Sigmoid colon (tissue), 7 donors: ENCODE data around the gene PKHD1. TPM values are rescaled to one million over a fixed set of nuclear protein-coding genes. Genes with fewer than 3 reads are reported as not detected.

ENCODE experiments used
- DNase-seq: peaks from one replicate; pipeline ENCODE4 v3.0.0-alpha.2; 2019
- H3K27ac ChIP-seq, 4 donors: fragments of 200-600 bp; sonication (generic); one replicate each; pipeline ENCODE4 v1.5.1; 2016 to 2019; ENCODE audit warnings: mild to moderate bottlenecking in 1 of 4
- H3K27me3 ChIP-seq, 3 donors: fragments of 200-600 bp; sonication (generic); one replicate each; pipeline ENCODE4 v1.5.1; 2019; ENCODE audit warnings: mild to moderate bottlenecking in 1 of 3
- H3K36me3 ChIP-seq, 4 donors: fragments of 200-600 bp; sonication (generic); one replicate each; pipeline ENCODE4 v1.5.1; 2016 to 2019
- H3K4me1 ChIP-seq, 4 donors: fragments of 200-600 bp; sonication (generic); one replicate each; pipeline ENCODE4 v1.5.1; 2017 to 2019
- H3K4me3 ChIP-seq, 4 donors: fragments of 200-600 bp; sonication (generic); one replicate each; pipeline ENCODE4 v1.5.1; 2017 to 2019; ENCODE audit warnings: mild to moderate bottlenecking in 2 of 4, moderate library complexity in 1 of 4
- H3K9me3 ChIP-seq, 4 donors: fragments of 200-600 bp in 3 of 4; sonication (generic) in 3 of 4; one replicate each; pipeline versions ENCODE4 v1.5.1 to v1.6.1; 2013 to 2019
- EP300 ChIP-seq, 4 donors: sonication (generic); formaldehyde crosslinking; IDR thresholded peaks; one replicate each; pipeline ENCODE4 v1.6.1; 2017; ENCODE audit warnings: antibody characterized with exemption in 4 of 4
- POLR2A ChIP-seq, 2 donors: fragments of 450-650 bp; IDR thresholded peaks; one replicate each; pipeline ENCODE4 v1.6.1; 2016; ENCODE audit warnings: antibody characterized with exemption in 2 of 2, mild to moderate bottlenecking in 2 of 2, moderate library complexity in 2 of 2
- POLR2AphosphoS5 ChIP-seq, 4 donors: sonication (generic); formaldehyde crosslinking; IDR thresholded peaks; one replicate each; pipeline ENCODE4 v1.6.1; 2017; ENCODE audit warnings: antibody characterized with exemption in 4 of 4
- WGBS, 2 donors: extraction: QIAGEN DNeasy Blood & Tissue Kit; methylation state at CpG; one replicate each; pipeline ENCODE4 v1.1.7; 2013; 5-methylcytosine and 5-hydroxymethylcytosine counted together
- intact Hi-C: fragments of 100-400 bp; cut with DNase I; formaldehyde crosslinking; loops from one replicate; pipeline ENCODE4 v1.15.1; 2023
- polyA plus RNA-seq, 3 donors: library from polyadenylated mRNA; stranded (reverse); fragments of 200-250 nt; gene quantifications; one replicate each; pipeline ENCODE4 v1.2.3, GENCODE V29; 2013
- total RNA-seq, 4 donors: library from RNA; depleted of rRNA; stranded (reverse); fragments of >200 nt; gene quantifications; one replicate each; pipeline ENCODE4 v1.1.0, GENCODE V29; 2016
- TF ChIP-seq, protein P1 (sequence below), 4 experiments: fragments of 450-650 bp in 3 of 4; fragments of 200-600 bp in 1 of 4; IDR thresholded peaks; one replicate each; pipeline ENCODE4 v1.5.1; 2016 to 2019; ENCODE audit warnings: antibody characterized with exemption in 4 of 4, mild to moderate bottlenecking in 3 of 4, moderate library complexity in 2 of 4
- donor health status: healthy with polysubstance abuse.
- donor health status: Bipolar disorder and iron deficiency.
- donor health status: healthy.

PKHD1 gene
- total and polyA plus RNA-seq, 7 donors: under 0.01 to 0.66 (median under 0.01) TPM; not detected in 2

GRCh38 chr6:52133324-52133723, 45.9 kb upstream of the PKHD1 start:
- intact Hi-C loops: no loop called here
- TF ChIP-seq POLR2A (IDR thresholded peaks at IDR 0.05) (no peak), POLR2AphosphoS5 (IDR thresholded peaks at IDR 0.05) (no peak), EP300 (IDR thresholded peaks at IDR 0.05) (no peak)
- TF ChIP-seq, protein P1, sequence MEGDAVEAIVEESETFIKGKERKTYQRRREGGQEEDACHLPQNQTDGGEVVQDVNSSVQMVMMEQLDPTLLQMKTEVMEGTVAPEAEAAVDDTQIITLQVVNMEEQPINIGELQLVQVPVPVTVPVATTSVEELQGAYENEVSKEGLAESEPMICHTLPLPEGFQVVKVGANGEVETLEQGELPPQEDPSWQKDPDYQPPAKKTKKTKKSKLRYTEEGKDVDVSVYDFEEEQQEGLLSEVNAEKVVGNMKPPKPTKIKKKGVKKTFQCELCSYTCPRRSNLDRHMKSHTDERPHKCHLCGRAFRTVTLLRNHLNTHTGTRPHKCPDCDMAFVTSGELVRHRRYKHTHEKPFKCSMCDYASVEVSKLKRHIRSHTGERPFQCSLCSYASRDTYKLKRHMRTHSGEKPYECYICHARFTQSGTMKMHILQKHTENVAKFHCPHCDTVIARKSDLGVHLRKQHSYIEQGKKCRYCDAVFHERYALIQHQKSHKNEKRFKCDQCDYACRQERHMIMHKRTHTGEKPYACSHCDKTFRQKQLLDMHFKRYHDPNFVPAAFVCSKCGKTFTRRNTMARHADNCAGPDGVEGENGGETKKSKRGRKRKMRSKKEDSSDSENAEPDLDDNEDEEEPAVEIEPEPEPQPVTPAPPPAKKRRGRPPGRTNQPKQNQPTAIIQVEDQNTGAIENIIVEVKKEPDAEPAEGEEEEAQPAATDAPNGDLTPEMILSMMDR (IDR thresholded peaks at IDR 0.05): no peak
- 59 to 86% methylated on average over 2 of the region's 2 CpGs for WGBS, 2 donors
- Histone ChIP-seq H3K4me1 (no peaks in the 10 kb centered on the region), H3K27ac (no peak overlapping the region), H3K36me3 (no peaks in the 10 kb centered on the region), H3K27me3 (no peaks in the 10 kb centered on the region), H3K9me3 (no peaks in the 10 kb centered on the region), H3K4me3 (no peak overlapping the region)
- no peak for DNase-seq

GRCh38 chr6:52132292-52132691, 44.9 kb upstream of the PKHD1 start:
- 85 to 89% methylated on average over 2 of the region's 2 CpGs for WGBS, 2 donors

GRCh38 chr6:52130440-52130839, 43.0 kb upstream of the PKHD1 start:
- H3K4me3 ChIP-seq: no peak overlapping the region
- no peak overlapping the region for H3K27ac ChIP-seq
- no peaks in the 10 kb centered on the region for H3K9me3 ChIP-seq
- no peak for DNase-seq
- H3K27me3 ChIP-seq: no peaks in the 10 kb centered on the region
- WGBS, 2 donors: 78 to 83% methylated on average over 1 of the region's 1 CpG
- intact Hi-C loops: no loop called here
- H3K4me1 ChIP-seq: no peaks in the 10 kb centered on the region
- no peak for TF ChIP-seq EP300 (IDR thresholded peaks at IDR 0.05)
- TF ChIP-seq, protein P1 (IDR thresholded peaks at IDR 0.05): no peak
- no peak for TF ChIP-seq POLR2A (IDR thresholded peaks at IDR 0.05)
- TF ChIP-seq POLR2AphosphoS5 (IDR thresholded peaks at IDR 0.05): no peak
- no peaks in the 10 kb centered on the region for H3K36me3 ChIP-seq

More at GRCh38 chr6:52132292-52132691, 44.9 kb upstream of the PKHD1 start:
- Histone ChIP-seq H3K27me3 (no peaks in the 10 kb centered on the region), H3K4me3 (no peak overlapping the region), H3K36me3 (no peaks in the 10 kb centered on the region), H3K4me1 (no peaks in the 10 kb centered on the region), H3K9me3 (no peaks in the 10 kb centered on the region), H3K27ac (no peak overlapping the region)
- no peak for TF ChIP-seq EP300 (IDR thresholded peaks at IDR 0.05)
- no peak for TF ChIP-seq POLR2AphosphoS5 (IDR thresholded peaks at IDR 0.05)
- TF ChIP-seq, protein P1 (IDR thresholded peaks at IDR 0.05): no peak
- TF ChIP-seq POLR2A (IDR thresholded peaks at IDR 0.05): no peak
- DNase-seq: no peak
- intact Hi-C loops: no loop called here

DNA sequence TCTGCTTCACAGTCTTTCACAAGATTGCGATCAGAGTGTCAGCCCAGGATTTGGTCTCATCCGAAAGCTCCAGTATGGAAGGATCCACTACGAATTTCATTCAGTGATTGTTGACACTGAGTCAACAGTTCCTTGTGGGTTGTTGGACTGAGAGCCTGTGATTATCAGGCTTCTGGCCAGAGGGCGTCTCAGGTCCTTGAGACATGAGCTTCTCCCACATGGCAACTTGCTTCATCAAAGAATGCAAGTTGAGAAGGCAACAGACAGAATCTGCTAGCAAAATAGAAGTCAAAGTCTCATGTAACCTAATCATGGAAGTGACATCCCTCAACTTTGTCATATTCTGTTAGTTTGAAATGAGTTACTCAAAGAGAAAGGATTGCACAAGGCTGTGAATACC, 40.5 kb upstream of the PKHD1 start:
- Histone ChIP-seq H3K36me3 (no peaks in the 10 kb centered on the region), H3K4me1 (no peaks in the 10 kb centered on the region), H3K9me3 (no peaks in the 10 kb centered on the region), H3K27me3 (no peaks in the 10 kb centered on the region), H3K4me3 (no peak overlapping the region), H3K27ac (no peak overlapping the region)
- intact Hi-C loops: no loop called here
- TF ChIP-seq POLR2A (IDR thresholded peaks at IDR 0.05) (no peak), POLR2AphosphoS5 (IDR thresholded peaks at IDR 0.05) (no peak), EP300 (IDR thresholded peaks at IDR 0.05) (no peak)
- TF ChIP-seq, protein P1 (IDR thresholded peaks at IDR 0.05): no peak
- no peak for DNase-seq
- 72 to 82% methylated on average over 4 of the region's 4 CpGs for WGBS, 2 donors

DNA sequence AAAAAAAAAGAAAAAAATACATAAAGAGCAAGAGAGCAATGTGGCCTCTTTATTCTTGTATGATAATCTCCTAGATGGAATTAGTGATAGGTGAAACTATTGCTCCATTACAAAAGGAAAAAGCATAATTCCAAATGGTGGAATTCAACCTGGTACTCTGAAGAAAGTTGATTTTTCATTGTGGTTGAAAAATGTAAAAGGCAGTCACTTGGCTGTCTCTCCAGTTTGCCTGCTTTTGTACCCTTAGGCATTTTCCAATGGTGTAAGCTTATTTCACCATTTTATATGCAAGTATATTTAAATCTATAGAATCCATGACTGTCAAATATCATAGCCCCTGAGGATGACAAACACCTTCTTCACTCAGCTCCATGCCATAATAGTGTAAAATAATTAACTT, 38.8 kb upstream of the PKHD1 start:
- no peaks in the 10 kb centered on the region for H3K4me1 ChIP-seq
- no peak overlapping the region for H3K27ac ChIP-seq
- no peaks in the 10 kb centered on the region for H3K9me3 ChIP-seq
- no peak for TF ChIP-seq POLR2A (IDR thresholded peaks at IDR 0.05)
- TF ChIP-seq EP300 (IDR thresholded peaks at IDR 0.05): no peak
- no peak for TF ChIP-seq POLR2AphosphoS5 (IDR thresholded peaks at IDR 0.05)
- H3K27me3 ChIP-seq: no peaks in the 10 kb centered on the region
- no peak for DNase-seq
- no peak overlapping the region for H3K4me3 ChIP-seq
- no peaks in the 10 kb centered on the region for H3K36me3 ChIP-seq
- intact Hi-C loops: no loop called here
